OCI-LY3 (cell line): ENCODE measurements around the gene MAGI1.

ENCODE experiments used
- H2AFZ ChIP-seq: fragments of 200-600, 300-600 bp; shearing (Covaris generic); 2 replicates; pipeline ENCODE4 v1.6.0; 2014; ENCODE audit warnings: antibody characterized with exemption, low read depth, low read length
- H3K27ac ChIP-seq: fragments of 200-600, 300-600 bp; sonication (generic); 2 replicates; pipeline ENCODE4 v1.5.1; 2014; ENCODE audit warnings: mild to moderate bottlenecking, low read length, moderate library complexity, mixed read lengths
- H3K27me3 ChIP-seq: fragments of 200-600, 300-600 bp; sonication (generic); 2 replicates; pipeline ENCODE4 v1.6.1; 2014; ENCODE audit warnings: low read depth, low read length, mixed read lengths
- H3K36me3 ChIP-seq: fragments of 200-600, 300-600 bp; sonication (generic); replicated peaks from 2 replicates; pipeline ENCODE3; 2014; ENCODE audit warnings: low read depth, low read length, mixed read lengths
- H3K4me1 ChIP-seq: fragments of 300-600, 200-600 bp; sonication (generic); 2 replicates; pipeline ENCODE4 v1.6.1; 2014; ENCODE audit warnings: low read length, mixed read lengths
- H3K4me2 ChIP-seq: fragments of 200-600, 300-600 bp; sonication (generic); 2 replicates; pipeline ENCODE4 v1.6.1; 2014; ENCODE audit warnings: low read length, mixed read lengths
- H3K4me3 ChIP-seq: fragments of 300-600, 200-600 bp; sonication (generic); 2 replicates; pipeline ENCODE4 v1.5.1; 2014; ENCODE audit warnings: antibody characterized with exemption, mild to moderate bottlenecking, low read length, moderate library complexity
- H3K79me2 ChIP-seq: fragments of 300-600, 200-600 bp; shearing (Covaris generic); 2 replicates; pipeline ENCODE4 v1.6.1; 2014; ENCODE audit warnings: mild to moderate bottlenecking, low read length, mixed read lengths
- H3K9ac ChIP-seq: fragments of 300-600, 200-600 bp; shearing (Covaris generic); 2 replicates; pipeline ENCODE4 v1.6.0; 2014; ENCODE audit warnings: mild to moderate bottlenecking, low read length, moderate library complexity
- H3K9me3 ChIP-seq: fragments of 200-600, 300-600 bp; shearing (Covaris generic); 2 replicates; pipeline ENCODE4 v1.6.1; 2014; ENCODE audit warnings: low read length, mixed read lengths; ENCODE audit not compliant: insufficient read depth
- H4K20me1 ChIP-seq: fragments of 200-600, 300-600 bp; sonication (generic); 2 replicates; pipeline ENCODE4 v1.6.1; 2016; ENCODE audit warnings: low read length, mixed read lengths; ENCODE audit not compliant: insufficient read depth
- EZH2phosphoT487 ChIP-seq: fragments of 200-600 bp; shearing (Covaris generic); IDR thresholded peaks from 2 replicates; pipeline ENCODE4 v1.6.1; 2018; ENCODE audit warnings: antibody characterized with exemption, mixed run types, low read depth
- TF ChIP-seq, protein P1 (sequence below): fragments of 200-600, 300-600 bp; sonication (generic); IDR thresholded peaks from 2 replicates; pipeline ENCODE4 v1.5.1; 2014; ENCODE audit warnings: antibody characterized with exemption, low read length, low read depth

MAGI1 gene

GRCh38 chr3:65975032-65975431, 63.7 kb downstream of the MAGI1 start:
- H3K4me1 ChIP-seq, result no peaks in the 10 kb centered on the region
- H3K27me3 ChIP-seq, result no peaks in the 10 kb centered on the region
- no peak overlapping the region for H2AFZ ChIP-seq
- H3K4me2 ChIP-seq, result no peak overlapping the region
- no peak for TF ChIP-seq EZH2phosphoT487
- TF ChIP-seq, protein P1, sequence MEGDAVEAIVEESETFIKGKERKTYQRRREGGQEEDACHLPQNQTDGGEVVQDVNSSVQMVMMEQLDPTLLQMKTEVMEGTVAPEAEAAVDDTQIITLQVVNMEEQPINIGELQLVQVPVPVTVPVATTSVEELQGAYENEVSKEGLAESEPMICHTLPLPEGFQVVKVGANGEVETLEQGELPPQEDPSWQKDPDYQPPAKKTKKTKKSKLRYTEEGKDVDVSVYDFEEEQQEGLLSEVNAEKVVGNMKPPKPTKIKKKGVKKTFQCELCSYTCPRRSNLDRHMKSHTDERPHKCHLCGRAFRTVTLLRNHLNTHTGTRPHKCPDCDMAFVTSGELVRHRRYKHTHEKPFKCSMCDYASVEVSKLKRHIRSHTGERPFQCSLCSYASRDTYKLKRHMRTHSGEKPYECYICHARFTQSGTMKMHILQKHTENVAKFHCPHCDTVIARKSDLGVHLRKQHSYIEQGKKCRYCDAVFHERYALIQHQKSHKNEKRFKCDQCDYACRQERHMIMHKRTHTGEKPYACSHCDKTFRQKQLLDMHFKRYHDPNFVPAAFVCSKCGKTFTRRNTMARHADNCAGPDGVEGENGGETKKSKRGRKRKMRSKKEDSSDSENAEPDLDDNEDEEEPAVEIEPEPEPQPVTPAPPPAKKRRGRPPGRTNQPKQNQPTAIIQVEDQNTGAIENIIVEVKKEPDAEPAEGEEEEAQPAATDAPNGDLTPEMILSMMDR, result no peak
- no peaks in the 10 kb centered on the region for H3K36me3 ChIP-seq
- H3K4me3 ChIP-seq, result no peak overlapping the region
- no peaks in the 10 kb centered on the region for H3K9me3 ChIP-seq
- no peaks in the 10 kb centered on the region for H3K79me2 ChIP-seq
- no peak overlapping the region for H3K9ac ChIP-seq
- H3K27ac ChIP-seq, result no peak overlapping the region
- no peaks in the 10 kb centered on the region for H4K20me1 ChIP-seq

DNA sequence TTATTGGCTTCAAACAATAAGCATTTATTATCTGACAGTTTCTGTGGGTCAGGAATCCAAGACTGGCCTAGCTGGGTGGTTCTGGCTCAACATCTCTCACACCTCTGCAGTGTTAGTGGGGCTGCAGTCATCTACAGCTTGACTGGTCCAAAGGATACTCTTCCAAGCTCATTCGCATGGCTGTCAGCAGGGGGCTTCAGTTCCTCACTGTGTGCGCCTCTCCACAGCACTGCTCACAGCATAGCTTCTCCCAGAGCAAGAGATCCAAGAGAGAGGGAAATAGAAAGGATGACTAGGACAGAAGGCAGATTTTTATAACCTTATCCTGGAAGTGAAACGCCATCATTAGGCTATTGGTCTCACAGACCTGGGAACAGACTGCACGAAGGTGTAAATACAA, 64.2 kb downstream of the MAGI1 start:
- Histone ChIP-seq H4K20me1 (no peaks in the 10 kb centered on the region), H2AFZ (no peak overlapping the region), H3K27ac (no peak overlapping the region), H3K27me3 (no peaks in the 10 kb centered on the region), H3K4me3 (no peak overlapping the region), H3K79me2 (no peaks in the 10 kb centered on the region), H3K36me3 (no peaks in the 10 kb centered on the region), H3K4me1 (no peaks in the 10 kb centered on the region), H3K9ac (no peak overlapping the region), H3K9me3 (no peaks in the 10 kb centered on the region), H3K4me2 (no peak overlapping the region)
- TF ChIP-seq, protein P1, result no peak
- no peak for TF ChIP-seq EZH2phosphoT487

- Histone ChIP-seq H3K4me1 (no peaks in the 10 kb centered on the region), H3K9me3 (no peaks in the 10 kb centered on the region), H3K27me3 (peaks cover 6% of the 10 kb centered on the region; the same call in 1 of the 2 replicates), H3K9ac (no peak overlapping the region), H3K4me3 (no peak overlapping the region), H3K4me2 (no peak overlapping the region), H4K20me1 (no peaks in the 10 kb centered on the region), H2AFZ (no peak overlapping the region), H3K27ac (no peak overlapping the region), H3K36me3 (no peaks in the 10 kb centered on the region), H3K79me2 (no peaks in the 10 kb centered on the region)
- TF ChIP-seq, protein P1, result no peak
- no peak for TF ChIP-seq EZH2phosphoT487
Measured at GRCh38 chr3:65972765-65973164, 66.0 kb downstream of the MAGI1 start.

DNA sequence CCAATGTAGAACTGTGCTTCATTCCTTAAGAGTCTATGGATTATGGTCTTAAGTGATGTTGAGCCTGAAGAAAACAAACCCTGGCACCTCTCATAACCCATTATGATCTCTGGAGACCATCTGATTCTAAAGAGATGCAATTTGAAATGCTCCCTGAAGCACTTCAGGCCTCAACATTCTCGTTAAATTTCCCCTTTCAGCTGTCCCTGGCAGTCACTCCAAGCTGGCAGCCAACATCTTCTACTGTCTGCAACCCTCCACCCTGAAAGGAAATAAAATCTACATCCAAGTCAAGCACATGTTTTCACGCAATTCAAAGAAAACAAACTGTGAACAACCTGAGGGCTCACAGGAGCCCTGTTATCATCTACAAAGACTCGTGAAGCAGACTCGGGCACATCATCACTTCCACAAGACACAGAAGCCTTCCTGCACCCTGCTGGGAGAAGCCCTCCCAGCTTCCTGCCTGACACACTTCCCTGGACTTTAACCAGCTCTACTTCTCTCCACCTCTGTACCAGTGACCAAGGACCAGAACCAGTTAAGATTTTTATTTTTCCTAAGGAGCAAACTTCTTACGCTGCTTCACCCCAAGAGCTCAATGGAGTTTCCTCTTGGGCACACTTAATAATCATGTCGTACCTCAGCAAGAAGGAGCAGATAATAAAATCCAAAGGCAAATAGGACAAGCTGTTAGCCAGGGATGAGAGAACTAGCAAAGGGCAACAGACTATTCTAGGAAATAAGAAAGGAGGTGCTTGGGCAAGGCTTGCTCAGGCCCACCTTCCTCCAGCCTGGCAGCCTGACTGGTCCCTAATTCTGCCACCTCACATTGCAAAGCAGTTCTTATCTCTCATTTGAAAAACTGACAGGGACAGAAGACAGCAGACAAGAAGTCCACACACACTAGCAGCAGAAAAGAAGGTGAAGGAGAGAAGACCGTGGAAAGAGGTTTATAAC, 67.1 kb downstream of the MAGI1 start:
- H3K27ac ChIP-seq, result no peak overlapping the region
- H4K20me1 ChIP-seq, result no peaks in the 10 kb centered on the region
- H3K36me3 ChIP-seq, result no peaks in the 10 kb centered on the region
- no peaks in the 10 kb centered on the region for H3K9me3 ChIP-seq
- no peak overlapping the region for H3K9ac ChIP-seq
- no peak overlapping the region for H3K4me3 ChIP-seq
- TF ChIP-seq, protein P1, result no peak
- TF ChIP-seq EZH2phosphoT487, result no peak
- H3K4me2 ChIP-seq, result no peak overlapping the region
- H3K79me2 ChIP-seq, result no peaks in the 10 kb centered on the region
- H3K4me1 ChIP-seq, result no peaks in the 10 kb centered on the region
- peaks cover 9% of the 10 kb centered on the region; the same call in 1 of the 2 replicates for H3K27me3 ChIP-seq
- H2AFZ ChIP-seq, result no peak overlapping the region
